DOHH2 (cell line): ENCODE data around the gene HES4.

Experiments
- H3F3A ChIP-seq: fragments of 200-600 bp; sonication (generic), shearing (Covaris generic); 2 replicates; pipeline ENCODE4 v1.6.0; 2016; ENCODE audit warnings: antibody characterized with exemption, mild to moderate bottlenecking; ENCODE audit not compliant: control insufficient read depth, insufficient read depth
- H3K27ac ChIP-seq: fragments of 200-600 bp; sonication (generic); 2 replicates; pipeline ENCODE4 v1.5.1; 2014; ENCODE audit warnings: low read depth, mild to moderate bottlenecking, low read length, moderate library complexity
- H3K27me3 ChIP-seq: fragments of 200-600 bp; sonication (generic); 2 replicates; pipeline ENCODE4 v1.6.1; 2014; ENCODE audit warnings: mild to moderate bottlenecking, low read length, mixed read lengths; ENCODE audit not compliant: control insufficient read depth
- H3K36me3 ChIP-seq: fragments of 200-600 bp; sonication (generic); 2 replicates; pipeline ENCODE4 v1.6.1; 2014; ENCODE audit warnings: mild to moderate bottlenecking, low read length, moderate library complexity, mixed read lengths; ENCODE audit not compliant: control insufficient read depth
- H3K4me1 ChIP-seq: fragments of 200-600 bp; sonication (generic); 2 replicates; pipeline ENCODE4 v1.6.1; 2014; ENCODE audit warnings: mild to moderate bottlenecking, low read length, mixed read lengths; ENCODE audit not compliant: control insufficient read depth
- H3K4me2 ChIP-seq: fragments of 200-600 bp; sonication (generic); 2 replicates; pipeline ENCODE4 v1.6.0; 2014; ENCODE audit warnings: mild to moderate bottlenecking, low read length, moderate library complexity
- H3K4me3 ChIP-seq: fragments of 200-600 bp; sonication (generic); 2 replicates; pipeline ENCODE4 v1.5.1; 2014; ENCODE audit warnings: mild to moderate bottlenecking, low read length, mixed read lengths
- H3K79me2 ChIP-seq: fragments of 200-600 bp; sonication (generic); 2 replicates; pipeline ENCODE4 v1.6.1; 2014; ENCODE audit warnings: mild to moderate bottlenecking, low read length, mixed read lengths; ENCODE audit not compliant: control insufficient read depth
- H3K9me2 ChIP-seq: fragments of 200-600 bp; sonication (generic); replicated peaks from 2 replicates; pipeline ENCODE4 v1.6.1; 2014; ENCODE audit warnings: mild to moderate bottlenecking, low read length, mixed read lengths; ENCODE audit not compliant: control insufficient read depth
- H3K9me3 ChIP-seq: fragments of 200-600 bp; sonication (generic); 2 replicates; pipeline ENCODE4 v1.6.1; 2014; ENCODE audit warnings: antibody characterized with exemption, low read length, mixed read lengths; ENCODE audit not compliant: control insufficient read depth, insufficient read depth
- H4K20me1 ChIP-seq: fragments of 200-600 bp; sonication (generic); 2 replicates; pipeline ENCODE4 v1.6.0; 2014; ENCODE audit warnings: low read depth, mild to moderate bottlenecking, antibody characterized with exemption, low read length, moderate library complexity; ENCODE audit not compliant: control insufficient read depth, insufficient read depth
- CTCF ChIP-seq: fragments of 200-600 bp; sonication (generic); IDR thresholded peaks from one replicate; pipeline ENCODE4 v1.5.1; 2014; ENCODE audit warnings: antibody characterized with exemption, mild to moderate bottlenecking, low read depth, low read length; ENCODE audit not compliant: poor library complexity, severe bottlenecking
- EZH2phosphoT487 ChIP-seq: fragments of 200-600 bp; sonication (generic); IDR thresholded peaks from 2 replicates; pipeline ENCODE4 v1.6.1; 2017; ENCODE audit warnings: borderline replicate concordance, mild to moderate bottlenecking, antibody characterized with exemption, low read length, moderate library complexity, mixed read lengths

Gene HES4

GRCh38 chr1:962381-963300 lies 37.3 kb downstream of the HES4 start:
- H3K4me1 ChIP-seq = peaks cover 28% of the 10 kb centered on the region
- H3K36me3 ChIP-seq = peaks cover 6% of the 10 kb centered on the region
- TF ChIP-seq EZH2phosphoT487 = no peak
- no peak for TF ChIP-seq CTCF
- H3F3A ChIP-seq = no peaks in the 10 kb centered on the region
- H4K20me1 ChIP-seq = no peaks in the 10 kb centered on the region
- H3K9me3 ChIP-seq = no peaks in the 10 kb centered on the region
- 0 out of 2 replicates have a peak, but pooled peaks cover 4% of the 10 kb centered on the region for H3K27me3 ChIP-seq
- H3K4me2 ChIP-seq = no peak overlapping the region
- no peak overlapping the region for H3K4me3 ChIP-seq
- peaks cover 15% of the 10 kb centered on the region for H3K79me2 ChIP-seq
- no peak overlapping the region for H3K27ac ChIP-seq
- no peaks in the 10 kb centered on the region for H3K9me2 ChIP-seq

- Histone ChIP-seq H3K4me3 (peak overlapping the region; percentile 90), H3K4me2 (peak overlapping the region; percentile 77), H3K79me2 (peaks cover 27% of the 10 kb centered on the region), H3K27me3 (no peaks in the 10 kb centered on the region), H3K36me3 (peaks cover 18% of the 10 kb centered on the region), H3K9me2 (no peaks in the 10 kb centered on the region), H3K9me3 (no peaks in the 10 kb centered on the region), H3K27ac (no peak overlapping the region), H4K20me1 (no peaks in the 10 kb centered on the region), H3K4me1 (peaks cover 23% of the 10 kb centered on the region), H3F3A (no peaks in the 10 kb centered on the region)
- TF ChIP-seq CTCF = no peak
- TF ChIP-seq EZH2phosphoT487 = no peak
These were observed 38.7 kb downstream of the HES4 start for GRCh38 chr1:961132-961669.

GRCh38 chr1:960363-961131 lies 39.4 kb downstream of the HES4 start, which contains the start of gene KLHL17:
Gene KLHL17, plus strand, starts transcription at chr1:960584. Its CDS starts 110 bp downstream, at chr1:960694.
- no peaks in the 10 kb centered on the region for H3K9me3 ChIP-seq
- H3K27ac ChIP-seq = no peak within 1 kb of the TSS
- no peaks in the 10 kb centered on the region for H4K20me1 ChIP-seq
- peaks cover 27% of the 10 kb centered on the region for H3K79me2 ChIP-seq
- H3K4me1 ChIP-seq = peaks cover 22% of the 10 kb centered on the region; the same call in 1 of the 2 replicates
- H3K4me2 ChIP-seq = peak within 1 kb of the TSS; percentile 77
- H3K27me3 ChIP-seq = no peaks in the 10 kb centered on the region
- peaks cover 25% of the 10 kb centered on the region for H3K36me3 ChIP-seq
- no peaks in the 10 kb centered on the region for H3K9me2 ChIP-seq
- H3F3A ChIP-seq = no peaks in the 10 kb centered on the region
- H3K4me3 ChIP-seq = peak within 1 kb of the TSS; percentile 90
- TF ChIP-seq EZH2phosphoT487 = no peak
- TF ChIP-seq CTCF = no peak
